Keratinocyte (primary cell): ENCODE results near the gene PPP1R18. TPM values are rescaled to one million over a fixed set of nuclear protein-coding genes. Genes with fewer than 3 reads are reported as not detected.
A peak's percentile ranks its signal among the peaks of the same experiment; 100 is the strongest.

Source experiments
- DNase-seq: peaks from one replicate; pipeline ENCODE4 v3.0.0-alpha.2; 2011; ENCODE audit warnings: low read depth, missing footprints, low spot score
- FAIRE-seq: peaks from 2 replicates; lab custom pipeline; 2011; peaks lifted over from hg19 to GRCh38; lab: Jason Lieb, UNC
- H2AFZ ChIP-seq: 2 replicates; pipeline ENCODE4 v1.6.0; 2012; ENCODE audit warnings: low read length, control low read depth, inconsistent platforms; ENCODE audit not compliant: control insufficient read depth
- H3K27ac ChIP-seq: 2 replicates; pipeline ENCODE4 v1.5.1; 2011; ENCODE audit warnings: low read length; ENCODE audit not compliant: control insufficient read depth, insufficient read depth
- H3K27me3 ChIP-seq: 3 replicates; pipeline ENCODE4 v1.6.0; 2011; ENCODE audit warnings: low read length; ENCODE audit not compliant: control insufficient read depth, insufficient read depth; ENCODE audit errors: extremely low read depth
- H3K36me3 ChIP-seq, 2 experiments: 2 replicates in 1 of 2; 3 replicates in 1 of 2; pipeline ENCODE4 v1.5.1; 2011; ENCODE audit warnings: low read length in 2 of 2, mild to moderate bottlenecking in 1 of 2; ENCODE audit not compliant: control insufficient read depth in 2 of 2, insufficient read depth in 2 of 2; ENCODE audit errors: extremely low read depth in 1 of 2
- H3K4me1 ChIP-seq: 3 replicates; pipeline ENCODE4 v1.5.1; 2011; ENCODE audit warnings: low read length; ENCODE audit not compliant: control insufficient read depth, insufficient read depth; ENCODE audit errors: extremely low read depth
- H3K4me2 ChIP-seq: 3 replicates; pipeline ENCODE4 v1.6.0; 2011; ENCODE audit warnings: low read depth, low read length; ENCODE audit not compliant: control insufficient read depth, insufficient read depth; ENCODE audit errors: extremely low read depth
- H3K4me3 ChIP-seq, 3 experiments: fragments of 200-600 bp in 1 of 3; sonication (generic) in 1 of 3; 2 replicates in 2 of 3; 3 replicates in 1 of 3; pipeline ENCODE4 v1.5.1; 2011 to 2016; ENCODE audit warnings: low read length in 3 of 3, mild to moderate bottlenecking in 3 of 3, control low read depth in 2 of 3, inconsistent platforms in 1 of 3, low read depth in 1 of 3, mixed read lengths in 1 of 3, mixed run types in 1 of 3, moderate library complexity in 1 of 3; ENCODE audit not compliant: control insufficient read depth in 2 of 3, insufficient read depth in 2 of 3; ENCODE audit errors: extremely low read depth in 1 of 3
- H3K79me2 ChIP-seq: 2 replicates; pipeline ENCODE4 v1.6.0; 2012; ENCODE audit warnings: low read length; ENCODE audit not compliant: control insufficient read depth, insufficient read depth
- H3K9ac ChIP-seq: 3 replicates; pipeline ENCODE4 v1.6.0; 2011; ENCODE audit warnings: low read length; ENCODE audit not compliant: control insufficient read depth, insufficient read depth; ENCODE audit errors: extremely low read depth
- H3K9me1 ChIP-seq: 3 replicates; pipeline ENCODE4 v1.6.0; 2011; ENCODE audit warnings: low read length; ENCODE audit not compliant: control insufficient read depth, insufficient read depth; ENCODE audit errors: extremely low read depth
- H3K9me3 ChIP-seq: 2 replicates; pipeline ENCODE4 v1.5.1; 2012; ENCODE audit warnings: low read depth, low read length; ENCODE audit not compliant: control insufficient read depth
- H4K20me1 ChIP-seq: 3 replicates; pipeline ENCODE4 v1.6.0; 2011; ENCODE audit warnings: low read length; ENCODE audit not compliant: control insufficient read depth, insufficient read depth; ENCODE audit errors: extremely low read depth
- EZH2 ChIP-seq: IDR thresholded peaks from one replicate; pipeline ENCODE4 v1.6.1; 2012; ENCODE audit warnings: inconsistent platforms, mild to moderate bottlenecking, low read length, moderate library complexity
- dilution Hi-C: fragments of 300-500 bp; cut with MboI; formaldehyde crosslinking; loops from one replicate; pipeline ENCODE4 v1.7.0; 2020; ENCODE audit warnings: low sequenced_read_pairs; ENCODE audit not compliant: extremely low pct_ligation_motif_present
- polyA plus RNA-seq, 5 experiments: library from polyadenylated mRNA; depleted of rRNA in 3 of 5; stranded (reverse) in 3 of 5; stranded (forward) in 1 of 5; unstranded in 1 of 5; fragments of >200 nt; gene quantifications; 1 replicate in 1 of 5; 2 replicates in 3 of 5; 3 replicates in 1 of 5; pipeline versions ENCODE4 v1.2.1 to v1.2.3, GENCODE V29; 2011 to 2012; ENCODE audit warnings: missing spikeins in 2 of 5, low read depth in 1 of 5, low replicate concordance in 1 of 5
- TF ChIP-seq, protein P1 (sequence below), 3 experiments: IDR thresholded peaks in 1 of 3; conservative IDR thresholded peaks in 1 of 3; optimal IDR thresholded peaks in 1 of 3; 2 replicates in 2 of 3; 3 replicates in 1 of 3; pipeline versions ENCODE3 to v1.5.1; 2011; ENCODE audit warnings: low read length in 3 of 3, mild to moderate bottlenecking in 3 of 3, moderate library complexity in 2 of 3, control low read depth in 1 of 3, inconsistent platforms in 1 of 3; ENCODE audit not compliant: insufficient read depth in 2 of 3; ENCODE audit errors: extremely low read depth in 1 of 3

Gene PPP1R18
- polyA plus RNA-seq, 1 donor (not counting 4 experiments of a cell fraction or from before 2014, with no cell fraction given): 88.9 TPM

DNA sequence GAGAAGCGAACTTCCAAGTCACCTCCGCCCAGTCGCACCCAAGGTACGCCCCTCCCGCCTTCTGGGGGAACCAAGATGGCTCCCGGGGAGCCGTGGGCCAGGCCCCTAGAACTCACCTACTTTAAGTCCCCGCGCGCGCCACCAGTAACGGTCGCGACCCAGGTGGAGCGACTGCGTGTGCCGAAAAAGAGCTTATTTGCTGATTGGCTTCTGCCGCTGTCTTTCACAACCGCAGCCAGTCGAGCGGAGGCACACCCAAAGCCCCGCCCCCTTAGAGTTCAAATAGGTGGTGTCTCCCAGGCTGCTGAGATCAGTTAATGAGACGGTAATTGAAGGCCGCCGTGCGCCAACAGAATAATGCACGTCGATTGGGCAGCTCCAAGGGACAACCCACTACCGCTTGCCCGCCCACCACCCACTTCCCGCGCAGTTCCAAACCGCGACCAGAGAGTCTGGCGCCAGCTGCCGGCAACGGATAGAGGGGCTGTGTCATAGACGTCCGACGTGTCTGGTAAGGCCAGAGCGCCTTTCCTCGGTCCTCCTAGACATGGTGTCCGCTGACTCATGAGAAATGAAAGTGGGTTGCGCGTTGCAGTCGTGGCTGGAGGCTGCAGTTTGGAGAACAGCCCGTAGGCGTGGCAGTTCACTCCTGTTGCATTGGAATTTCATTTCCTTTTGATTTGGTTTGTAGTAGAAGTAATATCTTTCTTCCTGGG, 30.8 kb upstream of the PPP1R18 start, which contains the start of gene MDC1:
Gene MDC1 (minus strand): TSS at position 153 of the 716 bp plus-strand sequence. CDS start 2,106 bp downstream, outside the sequence.
- H3K9me3 ChIP-seq: no peaks in the 10 kb centered on the region
- peaks cover 24% of the 10 kb centered on the region for H3K79me2 ChIP-seq
- DNase-seq (peak; percentile 99), FAIRE-seq (peak; percentile 79)
- peaks cover 14 to 20% of the 10 kb centered on the region in 2 experiments for H3K36me3 ChIP-seq
- peak within 1 kb of the TSS; percentile 81 for H3K9ac ChIP-seq
- dilution Hi-C loops: no loop called here
- H3K4me2 ChIP-seq: peak within 1 kb of the TSS; percentile 95
- H3K27ac ChIP-seq: peak within 1 kb of the TSS; percentile 86
- peak within 1 kb of the TSS; percentile 50 for H2AFZ ChIP-seq
- peaks cover 6% of the 10 kb centered on the region for H4K20me1 ChIP-seq
- peaks cover 24% of the 10 kb centered on the region for H3K4me1 ChIP-seq
- H3K4me3 ChIP-seq: peak within 1 kb of the TSS; percentile 52 to 74 (median 71)
- no peaks in the 10 kb centered on the region for H3K9me1 ChIP-seq
- no peaks in the 10 kb centered on the region for H3K27me3 ChIP-seq
- TF ChIP-seq, protein P1, sequence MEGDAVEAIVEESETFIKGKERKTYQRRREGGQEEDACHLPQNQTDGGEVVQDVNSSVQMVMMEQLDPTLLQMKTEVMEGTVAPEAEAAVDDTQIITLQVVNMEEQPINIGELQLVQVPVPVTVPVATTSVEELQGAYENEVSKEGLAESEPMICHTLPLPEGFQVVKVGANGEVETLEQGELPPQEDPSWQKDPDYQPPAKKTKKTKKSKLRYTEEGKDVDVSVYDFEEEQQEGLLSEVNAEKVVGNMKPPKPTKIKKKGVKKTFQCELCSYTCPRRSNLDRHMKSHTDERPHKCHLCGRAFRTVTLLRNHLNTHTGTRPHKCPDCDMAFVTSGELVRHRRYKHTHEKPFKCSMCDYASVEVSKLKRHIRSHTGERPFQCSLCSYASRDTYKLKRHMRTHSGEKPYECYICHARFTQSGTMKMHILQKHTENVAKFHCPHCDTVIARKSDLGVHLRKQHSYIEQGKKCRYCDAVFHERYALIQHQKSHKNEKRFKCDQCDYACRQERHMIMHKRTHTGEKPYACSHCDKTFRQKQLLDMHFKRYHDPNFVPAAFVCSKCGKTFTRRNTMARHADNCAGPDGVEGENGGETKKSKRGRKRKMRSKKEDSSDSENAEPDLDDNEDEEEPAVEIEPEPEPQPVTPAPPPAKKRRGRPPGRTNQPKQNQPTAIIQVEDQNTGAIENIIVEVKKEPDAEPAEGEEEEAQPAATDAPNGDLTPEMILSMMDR (optimal IDR thresholded peaks at IDR 0.05 in 1 of 3, IDR thresholded peaks at IDR 0.05 in 1 of 3, conservative IDR thresholded peaks at IDR 0.05 in 1 of 3; ENCODE audit: extremely low read depth in 1 of 3, insufficient read depth in 2 of 3, low read length in 3 of 3): peak; percentile 5 to 39 (median 29)
- no peak for TF ChIP-seq EZH2

DNA sequence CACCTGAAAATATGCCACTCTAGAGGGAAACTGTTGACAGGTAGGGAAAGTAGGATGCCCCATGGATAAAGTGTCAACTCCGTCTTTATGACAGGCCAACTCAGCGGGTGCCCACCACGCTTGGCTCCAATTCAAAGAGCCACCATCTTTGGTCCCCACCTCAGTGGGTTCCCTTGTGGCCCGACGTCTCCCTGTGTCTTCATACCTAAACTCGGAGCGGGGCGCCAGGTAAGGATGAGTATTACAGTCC, 30.4 kb upstream of the PPP1R18 start:
- Histone ChIP-seq H4K20me1 (peaks cover 3% of the 10 kb centered on the region), H3K4me3 (peak overlapping the region; percentile 52 to 74 (median 71)), H3K4me1 (peaks cover 26% of the 10 kb centered on the region), H2AFZ (peak overlapping the region; percentile 48), H3K9me1 (no peaks in the 10 kb centered on the region), H3K9ac (peak overlapping the region; percentile 81), H3K4me2 (peak overlapping the region; percentile 95), H3K36me3 (peaks cover 14 to 18% of the 10 kb centered on the region in 2 experiments), H3K9me3 (no peaks in the 10 kb centered on the region), H3K27me3 (no peaks in the 10 kb centered on the region), H3K79me2 (peaks cover 19% of the 10 kb centered on the region), H3K27ac (peak overlapping the region; percentile 81)
- DNase-seq (no peak), FAIRE-seq (no peak)
- dilution Hi-C loops: no loop called here
- TF ChIP-seq EZH2: no peak
- TF ChIP-seq, protein P1 (optimal IDR thresholded peaks at IDR 0.05 in 1 of 3, IDR thresholded peaks at IDR 0.05 in 1 of 3, conservative IDR thresholded peaks at IDR 0.05 in 1 of 3; ENCODE audit: extremely low read depth in 1 of 3, insufficient read depth in 2 of 3, low read length in 3 of 3): no peak
